HK-2 (cell line): Measurements from ENCODE around the gene FGR.

ENCODE experiments used
- DNase-seq: peaks from one replicate; pipeline ENCODE4 v3.0.0-alpha.2; 2018; ENCODE audit not compliant: unreplicated experiment

The FGR gene

GRCh38 chr1:27601321-27601770 is 33.6 kb downstream of the FGR start:
- no peak for DNase-seq

- DNase-seq = no peak
These were observed 34.3 kb downstream of the FGR start for GRCh38 chr1:27600498-27601175.

GRCh38 chr1:27599605-27600497 is 35.1 kb downstream of the FGR start:
- DNase-seq = no peak

- DNase-seq = peak; percentile 66
These were observed 36.0 kb downstream of the FGR start for GRCh38 chr1:27598902-27599528.

- DNase-seq = no peak
These were observed 36.7 kb downstream of the FGR start for GRCh38 chr1:27598295-27598687.

- DNase-seq = no peak
These were observed 37.3 kb downstream of the FGR start for GRCh38 chr1:27597516-27598294.

GRCh38 chr1:27596986-27597385 is 38.0 kb downstream of the FGR start:
- no peak for DNase-seq

- no peak for DNase-seq
These were observed 38.7 kb downstream of the FGR start for GRCh38 chr1:27596261-27596660.

GRCh38 chr1:27595597-27595996 is 39.4 kb downstream of the FGR start:
- no peak for DNase-seq

GRCh38 chr1:27594564-27595510 is 40.1 kb downstream of the FGR start:
- DNase-seq = no peak

- DNase-seq = no peak
These were observed 41.1 kb downstream of the FGR start for GRCh38 chr1:27593678-27594563.

- no peak for DNase-seq
These were observed 41.9 kb downstream of the FGR start for GRCh38 chr1:27592931-27593677.

GRCh38 chr1:27592232-27592930 is 42.6 kb downstream of the FGR start:
- no peak for DNase-seq

- no peak for DNase-seq
These were observed 43.4 kb downstream of the FGR start for GRCh38 chr1:27591622-27592021.

GRCh38 chr1:27590917-27591508 is 44.0 kb downstream of the FGR start:
- no peak for DNase-seq

- DNase-seq = peak; percentile 79
These were observed 45.1 kb downstream of the FGR start for GRCh38 chr1:27589841-27590426.

- DNase-seq = no peak
These were observed 45.5 kb downstream of the FGR start for GRCh38 chr1:27589441-27589840.
